Measurements from ENCODE around the gene ARL15.

GRCh38 chr5:53858700-53859456 is 451.5 kb downstream of the ARL15 start:
- TF ChIP-seq POLR2A (IDR thresholded peaks at IDR 0.05) = no peak
- no peak for TF ChIP-seq CTCF (IDR thresholded peaks at IDR 0.05)
- TF ChIP-seq EP300 (IDR thresholded peaks at IDR 0.05) = no peak
